HG02884 (cell line): ENCODE results near the gene HEXD.
"Not testable (repeated sequence)": the region's sequence is repeated elsewhere in the genome, so short reads cannot be mapped to it uniquely, and the experiment has no call there.

Source experiments
- ATAC-seq: cut with Tn5 transposase; IDR thresholded peaks from one replicate; pipeline ENCODE4 v1.9.1; 2021; ENCODE audit warnings: mild to moderate bottlenecking, moderate library complexity; ENCODE audit not compliant: unreplicated experiment

Gene HEXD

GRCh38 chr17:82382220-82382932 is 35.8 kb upstream of the HEXD start:
- ATAC-seq, result not testable (repeated sequence)

- ATAC-seq, result no peak
Measured at GRCh38 chr17:82382933-82383255, 35.3 kb upstream of the HEXD start.

- no peak for ATAC-seq
Measured at GRCh38 chr17:82383411-82383810, 34.7 kb upstream of the HEXD start.

- no peak for ATAC-seq
Measured at GRCh38 chr17:82384051-82384729, 34.0 kb upstream of the HEXD start.

- no peak for ATAC-seq
Measured at GRCh38 chr17:82384730-82385481, 33.2 kb upstream of the HEXD start.

GRCh38 chr17:82385559-82386254 is 32.4 kb upstream of the HEXD start:
- no peak for ATAC-seq

GRCh38 chr17:82386255-82386831 is 31.8 kb upstream of the HEXD start:
- no peak for ATAC-seq

GRCh38 chr17:82386881-82387704 is 31.1 kb upstream of the HEXD start:
- ATAC-seq, result no peak

- ATAC-seq, result no peak
Measured at GRCh38 chr17:82387705-82388106, 30.4 kb upstream of the HEXD start.

- ATAC-seq, result no peak
Measured at GRCh38 chr17:82388223-82388921, 29.8 kb upstream of the HEXD start.

- no peak for ATAC-seq
Measured at GRCh38 chr17:82388922-82389283, 29.2 kb upstream of the HEXD start.

GRCh38 chr17:82389379-82389778 is 28.8 kb upstream of the HEXD start:
- ATAC-seq, result no peak

- no peak for ATAC-seq
Measured at GRCh38 chr17:82390015-82390859, 27.9 kb upstream of the HEXD start.

- no peak for ATAC-seq
Measured at GRCh38 chr17:82390860-82391435, 27.2 kb upstream of the HEXD start.

GRCh38 chr17:82391496-82392066 is 26.6 kb upstream of the HEXD start:
- ATAC-seq, result no peak

GRCh38 chr17:82392209-82392920 is 25.8 kb upstream of the HEXD start:
- ATAC-seq, result no peak

- ATAC-seq, result no peak
Measured at GRCh38 chr17:82392941-82393340, 25.2 kb upstream of the HEXD start.
